Measurements from ENCODE around the gene MEGF8.

The MEGF8 gene

DNA sequence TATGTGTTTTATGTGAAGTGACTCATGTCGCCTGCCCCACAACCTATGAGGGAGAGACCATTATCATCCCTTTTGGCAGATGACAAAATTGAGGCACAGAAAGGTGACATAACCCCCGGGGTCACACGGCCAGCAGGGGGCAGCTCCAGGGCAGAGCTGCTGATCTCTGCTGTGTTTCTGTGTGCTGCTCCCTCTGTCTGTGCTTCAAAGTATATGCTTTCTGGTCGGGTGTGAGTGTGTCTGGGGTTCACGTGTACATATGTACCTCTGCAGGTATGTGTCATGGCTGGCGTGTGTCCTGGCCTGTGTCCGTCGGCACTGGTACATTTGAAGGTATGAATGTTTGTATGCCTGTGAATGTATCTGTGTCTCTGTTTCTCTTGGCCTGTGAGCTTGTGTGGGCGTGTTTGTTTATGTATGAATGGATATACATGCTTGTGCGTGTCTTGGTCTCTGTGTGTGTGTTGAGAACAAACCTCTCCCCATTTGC, 94.7 kb downstream of the MEGF8 start:
- DNase-seq (ENCODE audit: low spot score), result peak; percentile 77

DNA sequence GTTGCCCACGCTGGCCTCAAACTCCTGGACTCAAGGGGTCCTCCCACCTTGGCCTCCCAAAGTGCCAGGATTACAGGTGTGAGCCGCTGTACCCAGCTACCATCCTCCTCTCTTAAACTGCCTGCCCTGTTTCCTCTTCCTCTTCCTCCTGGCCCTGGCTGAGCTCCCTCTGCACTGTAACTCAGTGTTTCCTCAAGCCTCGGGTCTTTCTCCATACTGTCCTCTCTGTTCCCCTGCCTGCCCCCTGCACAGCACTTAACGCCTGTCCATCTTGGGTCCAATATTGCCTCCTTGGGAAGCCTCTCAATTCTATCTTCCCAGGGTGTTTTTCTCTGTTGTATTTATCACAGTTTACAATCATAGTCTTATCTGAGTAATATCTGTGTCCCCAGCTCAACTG, 95.7 kb downstream of the MEGF8 start:
- DNase-seq (ENCODE audit: low spot score), result no peak

DNA sequence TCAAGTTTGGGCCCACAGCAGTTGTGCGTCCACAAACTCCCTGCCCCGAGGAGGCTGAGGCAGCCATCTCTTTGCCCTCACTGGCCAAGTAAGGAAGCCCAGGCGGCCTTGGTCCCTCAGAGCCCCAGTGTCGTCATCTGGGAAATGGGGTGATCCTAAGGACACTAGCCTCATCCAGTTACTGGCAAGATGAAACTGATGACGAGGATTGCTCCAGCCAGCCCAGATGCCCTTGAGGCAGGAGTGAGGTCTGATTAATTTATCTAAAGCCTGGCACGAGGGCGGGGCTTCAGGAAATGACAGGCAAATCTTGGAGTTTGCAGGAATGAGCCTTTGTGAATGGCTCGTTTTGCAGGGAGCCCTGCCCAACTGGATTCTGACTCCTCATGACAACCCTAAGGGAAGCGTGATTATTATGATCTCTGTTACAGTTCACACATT, 96.2 kb downstream of the MEGF8 start:
- DNase-seq (ENCODE audit: low spot score), result peak; percentile 7

DNA sequence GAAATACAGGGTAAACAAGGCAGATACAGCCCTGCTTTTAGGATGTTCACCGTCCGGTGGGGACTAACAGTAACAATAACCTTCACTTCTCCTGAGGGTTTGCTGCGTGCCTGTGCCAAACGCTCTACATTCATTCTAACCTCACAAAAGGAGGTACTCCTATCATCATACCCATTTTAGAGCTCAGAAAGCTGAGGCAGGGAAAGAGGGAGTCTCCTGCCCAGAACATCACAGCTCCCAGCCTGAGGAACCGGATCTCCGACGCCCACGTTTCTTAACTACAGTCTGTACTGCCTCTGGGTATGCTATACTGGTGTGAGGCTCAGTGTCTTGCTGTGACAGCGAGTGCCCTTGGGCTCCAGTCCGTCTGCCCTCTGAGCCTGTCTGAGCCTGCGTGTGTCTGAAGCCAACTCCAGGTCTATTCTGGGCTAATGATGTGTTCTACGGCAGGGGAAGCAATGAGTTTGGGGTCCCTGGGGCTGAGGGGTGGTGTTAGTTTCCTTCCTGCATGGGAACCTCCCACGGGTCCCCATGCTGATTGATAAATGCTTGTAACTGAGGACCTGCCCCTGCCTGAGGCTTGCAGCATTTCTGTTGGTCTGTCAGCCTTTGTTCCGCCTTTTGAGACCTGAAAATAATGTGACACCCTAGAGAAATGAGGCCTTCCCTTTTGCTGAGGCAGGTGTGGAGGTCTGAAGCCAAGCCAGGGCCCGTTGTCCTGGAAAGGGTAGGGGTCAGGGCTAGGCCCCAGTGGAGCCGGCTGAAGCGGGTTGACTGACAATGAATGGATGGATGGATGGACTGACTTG, 96.9 kb downstream of the MEGF8 start:
- DNase-seq (ENCODE audit: low spot score), result no peak

DNA sequence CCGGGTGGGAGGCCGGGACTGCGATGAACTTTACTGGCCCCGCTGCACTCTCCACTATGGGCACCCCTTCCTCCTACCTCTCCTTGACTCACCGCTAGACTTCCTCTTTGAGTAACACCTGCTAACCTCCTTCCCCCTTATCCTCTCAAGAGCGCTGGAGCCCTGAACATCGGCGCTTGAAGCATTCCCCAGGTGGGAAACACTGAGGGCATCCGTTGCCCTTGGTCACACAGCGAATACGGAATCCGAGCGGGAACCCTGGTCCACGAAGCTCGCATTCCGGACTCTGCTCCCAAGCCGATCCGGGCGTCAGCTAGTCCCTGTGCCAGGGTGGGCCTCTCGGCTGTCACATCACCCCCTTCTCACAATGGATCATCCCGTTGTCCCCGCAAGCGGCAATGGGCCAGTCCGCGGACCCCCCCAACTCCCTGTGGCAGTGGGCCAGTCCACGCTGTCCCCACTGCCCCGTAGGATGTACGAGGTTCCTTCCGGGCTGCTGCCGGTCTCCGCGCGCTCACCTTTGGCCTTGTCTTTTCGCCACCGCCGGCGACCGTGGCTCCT, 97.5 kb downstream of the MEGF8 start:
- DNase-seq (ENCODE audit: low spot score), result no peak

DNA sequence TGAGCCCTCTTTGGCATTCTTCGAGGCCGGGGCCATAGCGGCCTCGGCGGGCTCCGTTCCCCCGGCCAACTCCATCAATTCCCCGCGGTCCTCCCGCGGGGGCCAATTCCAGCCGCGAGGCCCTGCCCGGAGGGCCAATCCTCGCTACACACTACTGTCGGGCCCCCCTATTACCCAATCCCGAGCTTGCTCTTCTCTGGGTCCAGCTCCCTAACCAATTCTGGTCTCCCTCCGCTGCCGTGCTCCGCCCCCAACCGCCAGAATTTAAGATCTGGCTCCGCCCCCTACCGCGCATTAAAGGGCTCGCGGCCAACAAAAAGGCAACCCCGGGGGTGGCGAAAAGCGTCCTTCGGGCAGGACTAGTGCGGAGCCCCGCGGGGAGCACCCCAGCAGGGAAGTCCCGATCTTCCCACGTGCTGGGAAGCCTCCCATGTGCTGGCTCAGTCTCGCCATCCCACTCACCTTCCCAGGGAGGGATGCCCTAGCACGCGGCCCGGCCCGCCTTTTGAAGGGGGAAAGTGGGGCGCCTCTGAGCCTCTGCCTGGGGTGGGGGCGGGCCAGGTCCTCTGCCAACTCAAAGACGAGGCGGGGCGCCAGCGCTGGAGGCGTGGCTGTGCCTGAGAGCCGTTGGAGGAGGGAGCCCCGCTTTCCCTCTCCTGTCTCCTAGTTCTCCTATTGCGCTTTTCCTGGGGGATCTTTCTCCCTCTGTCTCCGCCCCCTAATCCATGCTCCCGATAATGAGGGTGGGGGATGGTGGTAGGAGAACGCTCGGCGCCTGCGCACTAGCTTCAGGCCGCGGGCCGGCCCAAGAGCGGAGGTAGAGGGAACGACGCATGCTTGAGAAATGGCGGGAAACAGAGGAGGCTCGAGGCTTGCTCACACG, 98.3 kb downstream of the MEGF8 start:
- DNase-seq (ENCODE audit: low spot score), result peak; percentile 96

DNA sequence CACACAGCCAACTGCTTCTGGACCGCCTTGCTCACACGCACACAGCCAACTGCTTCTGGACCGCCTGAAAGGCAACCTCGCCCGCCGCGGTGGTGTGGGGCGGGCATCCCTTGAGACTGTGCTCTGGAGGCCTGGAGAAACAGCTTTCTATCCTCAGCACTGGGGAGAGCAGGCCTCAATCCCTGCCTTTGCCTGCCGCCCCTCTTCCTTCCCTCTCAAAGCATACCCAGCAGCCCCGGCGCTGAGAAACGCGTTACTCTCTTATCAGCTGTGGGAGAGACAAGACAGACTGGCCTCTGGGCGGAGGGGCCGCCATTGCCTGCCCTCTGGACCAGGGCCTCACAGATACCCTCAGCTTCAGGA, 98.9 kb downstream of the MEGF8 start:
- DNase-seq (ENCODE audit: low spot score), result no peak

DNA sequence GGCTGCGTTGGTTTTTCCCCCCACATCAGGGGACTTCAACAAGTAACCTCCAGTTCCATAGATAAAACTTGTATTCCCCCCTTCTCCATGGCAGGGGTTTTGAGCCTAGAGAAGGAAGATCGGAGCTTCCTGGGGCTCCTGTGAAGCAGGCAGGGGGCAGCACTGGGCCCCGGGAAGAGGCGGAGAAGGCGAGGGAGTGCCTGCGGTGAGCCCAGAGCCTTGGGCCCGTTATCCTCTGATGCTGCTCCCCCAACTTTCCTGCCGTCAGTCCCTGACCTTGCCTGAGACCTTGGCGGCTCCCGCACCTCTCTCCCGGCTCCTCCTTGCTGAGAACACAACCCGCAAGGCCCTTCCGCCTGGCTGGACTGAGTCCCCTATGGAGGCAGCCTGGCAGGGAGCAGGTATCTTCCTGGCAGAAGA, 99.3 kb downstream of the MEGF8 start:
- DNase-seq (ENCODE audit: low spot score), result no peak

DNA sequence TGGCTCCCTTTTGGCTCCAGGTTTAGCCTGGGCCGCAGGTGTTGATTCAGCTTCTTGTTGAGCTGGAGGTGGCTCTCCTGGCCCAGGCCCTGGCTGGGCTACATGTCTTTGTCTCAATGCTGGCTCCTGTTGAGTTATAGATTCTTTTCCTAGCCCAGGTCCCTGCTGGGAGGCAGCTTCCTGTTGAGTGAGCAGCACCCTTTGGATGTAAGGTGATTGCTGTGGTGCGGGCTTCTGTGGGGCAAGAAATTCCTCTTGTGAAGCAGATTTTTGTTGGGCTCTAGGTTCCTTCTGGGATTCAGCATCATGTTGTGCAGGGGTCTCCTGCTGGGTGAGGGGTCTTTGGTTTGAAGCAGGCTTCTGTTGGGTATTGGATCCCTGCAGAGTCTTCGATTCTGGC, 101.2 kb downstream of the MEGF8 start:
- no peak for DNase-seq (ENCODE audit: low spot score)

DNA sequence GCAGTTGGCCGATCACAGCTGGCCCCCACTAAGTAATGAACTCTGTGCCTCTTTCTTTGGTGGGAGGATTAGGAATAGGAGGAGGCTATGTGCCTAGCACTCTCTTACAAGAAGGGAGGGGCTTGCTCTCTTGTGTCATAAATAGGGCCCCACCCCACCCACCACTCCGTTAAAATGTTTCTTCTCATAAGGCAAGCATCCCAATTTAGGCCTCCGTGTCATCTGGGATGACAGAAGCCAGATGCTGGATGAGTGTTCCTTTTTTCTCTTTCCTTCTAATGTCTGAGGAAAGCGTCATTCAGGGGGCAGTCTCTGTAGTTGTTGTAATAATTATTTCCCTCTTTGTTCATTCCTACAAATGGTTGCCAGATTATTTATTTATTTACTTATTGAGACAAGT, 101.9 kb downstream of the MEGF8 start, which contains the start of gene LIPE:
Gene LIPE, minus strand, starts transcription at position 76 of the 400 bp plus-strand sequence. CDS start 239 bp downstream, outside the sequence.
- no peak for DNase-seq (ENCODE audit: low spot score)
